Lower leg skin (tissue), 3 donors: Measurements from ENCODE around the gene PRICKLE2.

Experiments
- CTCF ChIP-seq, 3 donors: fragments of 450-650 bp; IDR thresholded peaks; one replicate each; pipeline ENCODE4 v1.5.1; 2016; ENCODE audit warnings: antibody characterized with exemption in 3 of 3, mild to moderate bottlenecking in 3 of 3, moderate library complexity in 2 of 3
- POLR2A ChIP-seq, 2 donors: fragments of 450-650 bp; IDR thresholded peaks; one replicate each; pipeline ENCODE4 v1.6.1; 2016 to 2017; ENCODE audit warnings: antibody characterized with exemption in 2 of 2, mild to moderate bottlenecking in 1 of 2, moderate library complexity in 1 of 2

- TF ChIP-seq CTCF (IDR thresholded peaks at IDR 0.05) (no peak), POLR2A (IDR thresholded peaks at IDR 0.05) (no peak)
Observed at GRCh38 chr3:64216274-64217147, 8.8 kb downstream of the PRICKLE2 start.
